Choroid plexus epithelial cell (primary cell): Measurements from ENCODE around the gene MRPS33.

ENCODE experiments used
- DNase-seq: peaks from one replicate; pipeline ENCODE4 v3.0.0-alpha.2; 2010; ENCODE audit warnings: low read depth
- H3K4me3 ChIP-seq: 2 replicates; pipeline ENCODE4 v1.5.1; 2011; ENCODE audit warnings: low read depth, mild to moderate bottlenecking, control low read depth, low read length, moderate library complexity
- CTCF ChIP-seq: conservative IDR thresholded peaks from 2 replicates; pipeline ENCODE4 v1.5.1; 2011; ENCODE audit warnings: low read depth, mild to moderate bottlenecking, control low read depth, inconsistent platforms, low read length, moderate library complexity

MRPS33 gene

GRCh38 chr7:141014524-141015395 lies at the start of gene MRPS33:
Gene MRPS33 (minus strand): TSS chr7:141014952. CDS start chr7:141010633, 4,319 bp downstream.
- DNase-seq, result peak; percentile 97
- TF ChIP-seq CTCF, result peak; percentile 50
- H3K4me3 ChIP-seq, result peak within 1 kb of the TSS; percentile 82

DNA sequence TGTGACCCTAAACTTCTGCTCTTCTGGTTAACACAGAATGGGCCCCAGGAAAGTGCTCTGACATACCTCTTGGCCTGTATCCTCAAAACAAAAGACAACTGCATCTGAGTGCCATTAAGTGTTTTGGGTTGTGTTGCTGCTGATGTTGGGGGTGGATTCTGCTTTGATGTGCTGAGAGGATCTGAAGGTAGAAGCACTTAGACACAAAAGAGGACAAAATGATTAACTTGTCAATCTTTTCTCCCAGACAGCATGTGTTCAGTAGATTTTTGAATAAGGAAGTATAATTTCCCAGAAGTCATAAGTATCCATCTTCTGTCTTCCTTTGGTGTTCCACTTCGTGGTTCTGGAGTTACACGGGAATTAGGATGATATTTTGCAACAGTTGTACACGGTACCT lies 43.0 kb upstream of the MRPS33 start:
- H3K4me3 ChIP-seq, result no peak overlapping the region
- DNase-seq, result no peak
- no peak for TF ChIP-seq CTCF

DNA sequence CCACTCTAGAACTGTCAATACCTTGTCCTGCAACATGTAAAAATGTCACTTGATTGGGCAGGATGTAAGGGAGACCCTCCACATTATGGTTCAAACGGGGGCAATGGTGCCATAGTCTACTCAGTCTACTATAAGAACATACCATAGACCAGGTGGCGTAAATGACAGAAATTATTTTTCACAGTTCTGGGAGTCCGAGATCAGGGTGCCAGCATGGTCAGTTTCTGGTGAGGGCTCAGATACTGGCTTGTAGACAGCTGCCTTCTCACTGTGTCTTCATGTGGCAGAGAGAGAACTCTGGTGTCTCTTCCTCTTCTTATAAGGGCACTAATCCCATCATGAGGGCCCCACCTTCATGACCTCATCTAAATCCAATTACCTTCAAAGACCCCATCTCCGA lies 40.4 kb upstream of the MRPS33 start:
- no peak for TF ChIP-seq CTCF
- H3K4me3 ChIP-seq, result no peak overlapping the region
- DNase-seq, result no peak

DNA sequence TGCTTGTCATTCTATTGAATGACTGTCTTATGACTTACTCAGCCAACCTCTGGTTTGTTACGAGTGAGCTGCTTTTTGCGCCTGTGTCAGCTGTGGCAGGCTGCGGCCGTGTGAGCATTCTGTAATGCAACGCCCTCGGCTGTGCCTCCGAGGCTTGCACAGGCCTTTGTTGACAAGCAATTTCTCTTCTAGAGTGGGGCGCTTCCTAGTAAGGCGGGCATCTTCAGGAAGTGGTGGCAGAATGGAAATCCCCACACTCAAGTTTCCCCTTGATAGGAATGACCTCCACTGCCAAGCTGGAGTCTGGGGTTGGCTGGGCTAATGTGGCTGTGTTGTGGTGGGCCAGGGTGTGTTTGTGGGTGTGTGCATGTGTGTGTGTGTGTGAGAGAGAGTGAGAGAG lies 38.9 kb upstream of the MRPS33 start:
- H3K4me3 ChIP-seq, result no peak overlapping the region
- no peak for DNase-seq
- no peak for TF ChIP-seq CTCF

DNA sequence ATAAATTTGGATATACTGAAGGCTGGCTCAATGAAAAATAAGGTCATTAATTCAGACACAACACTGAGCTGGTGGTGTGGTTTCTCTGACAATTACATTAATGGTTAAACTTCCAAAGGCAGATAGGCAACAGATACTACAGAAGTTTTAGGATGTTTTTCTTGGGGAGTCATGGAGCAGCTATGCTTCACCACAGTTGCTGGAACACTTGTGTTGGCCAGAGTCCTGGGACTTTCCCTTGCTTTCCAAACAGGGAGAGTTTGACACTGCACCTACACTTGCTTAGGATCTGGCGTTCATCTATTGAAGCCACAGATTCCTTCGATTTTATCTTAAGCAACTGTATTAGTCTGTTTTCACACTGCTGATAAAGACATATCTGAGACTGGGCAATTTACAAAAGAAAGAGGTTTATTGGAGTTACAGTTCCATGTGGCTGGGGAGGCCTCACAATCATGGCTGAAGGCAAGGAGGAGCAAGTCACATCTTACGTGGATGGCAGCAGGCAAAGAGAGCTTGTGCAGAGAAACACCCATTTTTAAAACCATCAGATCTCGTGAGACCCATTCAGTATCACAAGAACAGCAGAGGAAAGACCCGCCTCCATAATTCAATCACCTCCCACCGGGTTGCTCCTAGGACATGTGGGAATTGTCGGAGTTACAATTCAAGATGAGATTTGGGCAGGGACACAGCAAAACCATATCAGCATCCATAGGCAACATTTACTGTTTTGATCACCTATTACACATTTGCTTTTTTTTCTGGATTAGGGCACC lies 31.3 kb upstream of the MRPS33 start:
- no peak overlapping the region for H3K4me3 ChIP-seq
- TF ChIP-seq CTCF, result no peak
- DNase-seq, result peak; percentile 24

DNA sequence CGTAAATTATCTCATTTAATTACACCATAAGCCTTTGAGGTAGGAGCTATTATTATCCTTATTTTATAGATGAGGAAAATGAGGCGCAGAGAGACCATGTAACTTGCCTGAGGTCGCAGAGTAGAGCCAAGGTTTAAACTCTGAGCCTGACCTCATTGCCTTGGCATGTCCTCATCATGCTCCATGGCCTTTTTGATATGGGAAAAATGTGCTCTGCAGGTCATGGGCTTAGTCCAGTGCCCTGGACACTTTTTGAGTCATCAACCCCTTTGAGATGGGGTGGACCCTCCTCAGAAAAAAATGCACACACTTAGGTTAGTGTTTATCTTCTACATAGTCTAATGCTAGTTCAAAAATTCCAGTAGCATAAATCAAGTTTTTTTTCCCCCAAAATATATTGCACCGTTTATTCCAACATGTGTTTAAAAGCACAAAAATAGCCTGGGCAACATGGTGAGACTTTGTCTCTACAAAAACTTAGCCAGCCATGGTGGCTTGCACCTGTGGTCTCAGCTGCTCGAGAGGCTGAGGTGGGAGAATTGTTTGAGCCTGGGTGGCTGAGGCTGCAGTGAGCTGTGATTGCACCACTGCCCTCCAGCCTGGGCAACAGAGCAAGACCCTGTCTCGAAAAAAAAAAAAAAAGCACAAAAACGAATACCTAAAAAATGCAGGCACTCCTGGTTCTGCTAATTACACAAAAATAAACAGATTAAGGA lies 30.5 kb upstream of the MRPS33 start:
- H3K4me3 ChIP-seq, result no peak overlapping the region
- DNase-seq, result no peak
- no peak for TF ChIP-seq CTCF
